GM21529 (cell line): ENCODE data around the gene CANT1.
"Not testable (repeated sequence)": the region's sequence is repeated elsewhere in the genome, so short reads cannot be mapped to it uniquely, and the experiment has no call there.

Experiments
- ATAC-seq: cut with Tn5 transposase; IDR thresholded peaks from one replicate; pipeline ENCODE4 v1.9.1; 2021; ENCODE audit not compliant: unreplicated experiment

Gene CANT1

DNA sequence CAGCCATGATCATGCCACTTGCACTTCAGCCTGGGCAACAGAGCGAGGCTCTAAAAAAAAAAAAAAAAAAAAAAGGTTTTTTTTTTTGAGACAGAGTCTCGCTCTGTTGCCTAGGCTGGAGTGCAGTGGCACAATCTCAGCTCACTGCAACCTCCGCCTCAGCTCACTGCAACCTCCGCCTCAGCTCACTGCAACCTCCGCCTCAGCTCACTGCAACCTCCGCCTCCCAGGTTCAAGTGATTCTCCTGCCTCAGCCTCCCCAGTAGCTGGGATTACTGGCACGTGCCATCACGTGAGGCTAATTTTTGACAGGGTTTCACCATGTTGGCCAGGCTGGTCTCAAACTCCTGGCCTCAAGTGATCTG lies 46.6 kb downstream of the CANT1 start:
- not testable (repeated sequence) for ATAC-seq

DNA sequence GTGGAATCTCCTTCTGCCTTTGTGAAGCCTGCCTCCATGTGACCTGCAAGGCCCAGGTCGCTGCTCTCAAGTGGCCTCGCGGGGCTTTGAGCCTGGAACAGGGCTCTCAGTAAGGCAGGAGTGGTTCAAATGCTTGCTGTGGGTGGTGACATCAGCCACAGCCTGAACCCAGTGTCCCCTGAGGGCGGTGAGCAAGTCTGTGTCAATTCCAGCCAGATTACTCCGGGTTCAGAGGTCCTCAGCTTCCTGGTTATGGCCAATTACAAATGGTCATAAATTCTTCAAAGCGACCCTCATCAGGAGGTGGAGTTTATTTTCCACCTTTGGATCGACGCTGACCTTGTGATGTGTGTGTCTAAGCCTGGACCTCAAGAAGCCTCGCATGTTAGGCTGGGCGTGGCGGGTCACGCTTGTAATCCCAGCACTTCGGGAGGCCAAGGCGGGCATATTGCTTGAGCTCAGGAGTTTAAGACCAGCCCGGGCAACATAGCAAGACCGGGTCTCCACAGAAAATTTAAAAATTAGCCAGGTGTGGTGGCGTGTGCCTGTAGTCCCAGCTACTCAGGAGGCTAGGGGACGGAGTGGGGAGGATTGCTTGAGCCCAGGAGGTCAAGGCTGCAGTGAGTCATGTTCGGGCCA lies 47.1 kb downstream of the CANT1 start:
- no peak for ATAC-seq

DNA sequence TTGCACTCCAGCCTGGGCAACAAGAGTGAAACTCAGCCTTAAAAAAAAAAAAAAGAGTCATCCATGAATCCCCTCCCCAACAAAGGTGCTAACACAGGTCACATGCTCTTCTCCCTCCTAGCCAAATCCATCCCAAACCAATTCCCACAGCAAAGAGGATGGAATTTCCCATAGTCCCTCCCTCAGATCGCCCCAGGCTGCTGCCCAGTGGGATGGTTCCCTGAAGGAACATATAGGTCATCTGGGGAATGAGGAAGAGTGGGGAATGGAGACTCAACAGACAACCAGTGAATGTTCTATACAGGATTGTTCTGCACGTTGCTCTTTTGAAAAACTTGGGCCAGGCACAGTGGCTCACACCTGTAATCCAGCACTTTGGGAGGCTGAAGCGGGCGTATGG lies 48.0 kb downstream of the CANT1 start:
- ATAC-seq, result no peak

DNA sequence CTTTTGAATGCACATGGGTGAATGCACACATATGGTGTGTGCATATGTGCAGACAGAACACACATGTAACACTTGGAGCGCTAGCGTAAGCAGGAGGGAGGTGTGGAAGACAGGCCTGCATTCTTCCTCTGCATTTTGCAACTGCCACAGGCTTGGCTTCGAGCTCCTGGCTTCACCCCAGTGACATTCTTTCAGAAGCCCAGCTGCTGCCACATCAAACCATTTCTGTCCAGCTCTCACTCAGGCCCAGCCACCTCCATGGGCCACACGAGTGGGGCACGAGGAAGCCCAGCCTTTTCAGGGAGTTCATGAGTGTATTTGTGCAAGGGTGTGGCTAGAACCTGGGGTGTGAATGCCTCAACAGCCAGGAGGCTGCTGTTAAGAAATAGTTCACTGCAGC lies 48.6 kb downstream of the CANT1 start:
- no peak for ATAC-seq

DNA sequence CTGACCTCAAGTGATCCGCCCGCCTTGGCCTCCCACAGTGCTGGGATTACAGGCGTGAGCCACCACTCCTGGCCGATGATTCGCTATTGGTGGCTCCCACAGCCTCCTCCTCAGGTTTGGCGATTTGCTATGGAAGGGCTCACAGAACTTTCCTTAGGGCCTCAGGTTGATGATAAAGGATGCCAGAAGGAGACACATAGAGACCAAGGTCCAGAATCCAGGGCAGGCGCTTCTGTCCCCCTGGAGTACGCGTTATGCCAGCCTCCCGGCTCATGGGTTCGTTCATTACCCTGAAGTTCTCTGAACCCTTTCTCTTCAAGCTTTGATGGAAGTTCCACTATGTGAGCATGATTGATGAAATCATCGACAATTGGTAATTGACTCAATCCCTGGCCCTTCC lies 49.8 kb downstream of the CANT1 start:
- no peak for ATAC-seq

DNA sequence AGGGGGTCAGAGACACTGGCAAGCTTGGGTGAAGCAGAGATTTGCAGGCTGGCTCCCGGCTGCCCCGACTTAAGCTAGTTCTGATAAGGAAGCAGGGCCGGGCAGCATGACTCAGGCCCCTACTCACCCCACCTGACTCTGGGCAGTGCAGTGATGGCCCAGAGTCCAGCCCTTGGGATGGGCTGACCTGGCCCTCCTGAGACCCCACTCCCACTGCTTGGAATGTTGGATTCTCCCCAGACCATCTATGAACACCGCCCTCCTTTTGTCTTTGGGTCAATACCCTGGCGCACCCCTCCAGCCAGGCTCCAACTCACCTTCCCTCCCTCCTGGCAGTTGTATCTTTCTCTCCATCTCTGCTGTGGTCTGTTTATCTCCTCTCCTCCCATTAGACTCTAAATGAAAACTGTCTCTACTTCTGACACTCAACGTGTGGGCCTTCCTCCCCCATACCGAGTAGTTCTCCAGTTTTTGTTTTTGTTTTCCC lies 50.9 kb downstream of the CANT1 start:
- no peak for ATAC-seq

DNA sequence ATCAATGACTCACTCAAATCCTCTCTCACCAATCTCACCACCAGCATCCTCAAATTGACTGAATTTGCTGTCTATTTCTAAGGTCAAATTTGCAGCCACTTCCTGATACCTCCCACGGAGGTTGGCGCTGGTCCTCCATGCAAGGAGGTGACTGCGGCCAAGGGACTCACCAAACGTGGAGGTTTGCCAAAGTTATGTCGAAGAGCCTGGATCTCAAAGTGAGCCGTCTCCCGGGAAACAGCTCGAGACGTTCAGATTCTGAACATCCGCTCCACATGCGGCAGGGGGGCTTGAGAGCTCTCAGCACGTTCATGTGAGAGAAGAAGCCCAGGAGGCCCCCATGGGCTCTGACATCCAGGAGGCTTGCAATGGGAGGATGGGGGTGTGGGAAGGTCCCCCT lies 52.4 kb downstream of the CANT1 start:
- no peak for ATAC-seq

DNA sequence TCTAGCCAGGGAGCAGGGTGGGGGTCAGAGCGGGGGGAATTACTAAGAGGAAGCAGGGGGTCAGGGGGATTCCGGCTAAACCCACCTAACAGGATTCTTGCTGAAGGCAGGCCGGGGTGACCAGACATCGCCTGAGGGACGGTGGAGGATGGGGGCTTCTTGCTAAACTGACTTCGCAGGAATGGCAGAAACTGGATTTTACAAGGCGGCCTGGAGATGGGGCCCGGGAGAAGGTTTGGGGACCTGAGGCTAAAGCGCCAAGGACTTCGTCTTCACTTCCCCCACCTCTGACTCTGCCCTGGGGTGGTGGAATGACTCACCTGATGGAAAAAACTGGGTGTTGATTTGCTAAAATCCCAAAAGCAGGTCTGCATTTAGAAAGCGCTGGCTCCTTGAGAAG lies 53.3 kb downstream of the CANT1 start:
- ATAC-seq, result no peak

DNA sequence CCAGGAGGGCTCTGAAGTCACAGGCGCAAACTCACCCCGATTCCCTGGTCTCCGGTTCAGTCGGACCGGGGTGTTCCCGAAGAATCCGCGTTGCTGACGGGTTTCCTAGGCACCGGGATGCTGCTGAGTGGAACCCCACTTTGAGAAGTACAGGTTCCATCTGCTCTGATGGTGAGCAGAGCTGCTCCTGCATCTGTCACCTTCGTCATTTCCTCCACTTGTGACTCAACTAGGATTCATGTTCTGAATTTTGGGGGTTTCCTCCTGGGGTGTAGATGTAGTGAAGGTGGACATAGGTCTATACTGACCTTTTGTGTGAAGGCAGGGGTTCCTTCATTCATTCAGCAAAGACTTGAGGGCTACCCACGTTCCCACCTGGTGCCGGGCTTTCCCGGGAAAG lies 54.9 kb downstream of the CANT1 start:
- ATAC-seq, result no peak

DNA sequence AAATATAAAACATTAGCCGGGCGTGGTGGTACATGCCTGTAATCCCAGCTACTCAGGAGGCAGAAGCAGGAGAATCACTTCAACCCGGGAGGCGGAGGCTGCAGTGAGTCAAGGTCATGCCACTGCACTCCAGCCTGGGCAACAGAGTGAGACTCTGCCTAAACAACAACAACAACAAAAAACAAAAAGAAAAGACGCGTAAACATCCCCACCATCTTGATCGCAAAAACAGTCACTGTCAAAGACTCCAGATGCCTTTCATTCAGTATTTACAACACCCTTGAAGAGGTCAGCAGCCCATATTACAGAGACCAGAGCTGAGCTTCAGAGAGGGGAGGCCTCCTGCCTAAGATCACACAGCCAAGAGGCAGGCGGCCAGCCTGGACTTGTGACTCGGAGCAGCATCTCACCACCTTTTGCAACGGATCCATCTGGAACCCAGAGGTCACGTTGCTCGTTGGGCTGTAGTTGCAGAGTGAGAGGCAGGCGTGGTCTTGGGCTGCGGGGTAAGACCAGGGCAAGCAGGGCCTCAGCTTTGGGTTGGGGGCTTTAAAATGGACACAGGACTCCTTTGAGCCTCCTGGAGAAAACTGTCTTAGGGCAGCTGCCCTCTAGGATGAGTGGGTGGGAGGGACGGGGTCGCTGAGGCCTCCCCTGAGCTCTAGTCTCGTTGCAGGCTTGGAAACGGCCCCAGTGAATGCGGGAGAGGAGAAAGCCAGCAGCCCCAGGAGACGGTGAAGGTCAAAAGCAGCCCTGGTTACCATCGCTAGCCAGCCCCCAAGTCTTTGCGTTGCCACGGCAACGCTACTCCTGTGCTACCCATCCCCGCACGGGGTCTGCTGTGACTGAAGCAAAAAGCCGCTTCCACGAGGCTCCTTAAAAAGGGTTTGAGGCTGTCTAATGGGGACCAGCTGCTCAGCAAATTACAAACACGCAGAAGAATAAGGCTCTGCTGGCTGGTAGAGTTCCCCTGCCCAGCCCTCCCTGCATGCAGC lies 55.9 kb downstream of the CANT1 start:
- ATAC-seq, result no peak

DNA sequence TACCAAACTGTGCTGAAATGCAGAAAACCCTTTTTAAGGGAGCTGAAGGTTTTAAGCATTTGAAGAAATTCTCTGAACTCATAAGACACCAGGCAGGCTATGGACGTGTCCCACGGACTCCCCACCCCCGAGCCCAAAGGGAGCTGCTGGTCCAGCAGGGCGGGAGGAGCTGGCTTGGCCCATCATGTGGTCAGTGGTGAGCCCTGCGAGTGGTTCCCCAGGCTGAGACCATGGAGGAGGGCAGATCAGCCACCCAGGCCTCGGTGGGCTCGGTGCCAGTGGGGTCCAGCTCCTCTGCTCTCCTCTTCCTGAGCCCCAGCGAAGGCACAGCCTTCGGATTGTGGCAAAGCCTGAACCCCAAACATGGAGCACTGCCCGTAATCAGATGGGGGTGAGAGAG lies 56.9 kb downstream of the CANT1 start:
- no peak for ATAC-seq

DNA sequence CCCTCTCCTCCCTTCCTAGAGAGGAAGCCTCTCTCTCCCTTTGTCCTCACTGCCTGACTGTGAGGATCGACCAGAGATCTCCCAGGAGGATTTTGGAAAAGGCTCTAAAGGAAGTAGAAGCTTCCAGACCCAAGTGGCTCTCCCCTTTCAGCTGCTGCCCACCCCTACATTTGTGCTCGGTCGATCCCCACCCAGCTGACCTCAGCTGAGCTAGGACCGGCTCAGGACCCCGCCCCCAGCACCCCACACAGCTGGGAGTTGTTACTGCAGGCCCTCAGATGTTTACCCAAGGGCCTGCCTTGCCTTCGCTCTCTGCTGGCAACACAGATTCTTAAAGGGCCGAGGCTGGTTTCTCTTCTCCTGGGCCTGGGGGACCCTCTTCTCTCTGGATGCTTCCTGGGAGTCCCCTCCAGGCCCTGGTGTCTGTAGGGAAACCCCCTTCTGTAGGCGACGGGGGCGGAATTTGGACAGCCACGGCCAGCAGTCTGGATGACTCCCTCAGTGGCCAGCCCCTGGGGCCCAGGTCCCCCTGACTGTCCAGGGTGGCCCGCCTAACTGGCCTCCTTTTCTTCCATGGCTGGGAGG lies 57.5 kb downstream of the CANT1 start:
- ATAC-seq, result no peak

DNA sequence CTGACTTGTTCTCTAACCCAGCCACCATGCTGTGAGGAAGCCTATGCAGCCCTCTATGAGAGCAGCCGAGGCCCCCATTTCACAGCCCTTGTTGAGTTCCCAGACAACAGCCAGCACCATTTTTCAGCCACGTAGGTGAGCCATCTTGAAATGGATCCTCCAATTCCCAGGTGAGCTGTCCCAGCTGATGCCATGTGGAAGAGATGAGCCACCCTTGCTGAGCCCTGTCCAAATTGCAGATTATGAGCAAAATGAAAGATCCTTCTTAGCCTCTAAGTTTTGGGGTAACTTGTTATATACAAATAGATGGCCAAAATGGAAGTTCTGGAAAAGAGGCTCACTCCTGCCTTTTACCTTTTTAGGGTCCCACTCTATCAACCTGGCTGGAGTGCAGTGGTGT lies 58.7 kb downstream of the CANT1 start:
- ATAC-seq, result no peak

DNA sequence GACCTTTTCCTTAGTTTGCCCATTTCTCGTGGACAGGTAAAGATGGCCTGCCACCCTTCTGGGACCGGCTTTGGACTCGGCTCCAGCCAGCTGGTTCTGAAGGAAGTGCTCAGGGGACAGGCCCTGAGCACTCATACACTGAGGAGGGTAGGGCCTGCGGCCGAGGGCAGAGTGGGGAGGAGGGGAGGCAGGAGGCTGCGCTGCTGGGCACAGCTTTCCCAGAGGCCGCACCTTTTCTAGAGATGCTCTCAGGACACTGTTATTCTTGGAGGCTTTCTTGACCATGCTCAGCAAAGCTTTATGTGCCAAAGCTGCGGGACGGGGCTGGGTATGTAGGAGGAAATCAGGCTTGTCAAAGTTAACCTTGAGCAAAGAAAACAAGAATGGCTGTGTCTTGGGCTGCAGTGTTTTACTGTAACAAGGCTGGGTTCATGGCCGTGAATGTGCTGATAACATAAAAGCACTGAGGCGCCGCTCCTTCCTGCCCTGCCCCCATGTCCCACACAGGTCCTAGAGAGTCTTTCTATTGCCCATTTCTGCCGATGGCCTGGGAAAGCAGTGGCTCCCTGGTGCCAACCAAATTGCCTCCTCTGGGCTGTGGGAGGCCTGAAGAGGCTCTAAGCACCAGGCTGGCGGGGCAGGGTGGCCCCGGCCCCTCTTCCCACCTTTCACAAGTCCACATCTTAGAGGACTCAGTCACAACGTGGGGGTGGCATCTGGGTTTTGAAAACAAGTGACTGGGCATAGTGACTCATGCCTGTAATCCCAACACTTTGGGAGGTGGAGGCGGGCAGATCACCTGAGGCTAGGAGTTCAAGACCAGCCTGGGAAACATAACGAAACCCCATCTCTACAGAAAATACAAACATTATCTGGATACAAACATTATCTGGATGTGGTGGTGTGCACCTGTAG lies 62.1 kb downstream of the CANT1 start:
- ATAC-seq, result no peak

DNA sequence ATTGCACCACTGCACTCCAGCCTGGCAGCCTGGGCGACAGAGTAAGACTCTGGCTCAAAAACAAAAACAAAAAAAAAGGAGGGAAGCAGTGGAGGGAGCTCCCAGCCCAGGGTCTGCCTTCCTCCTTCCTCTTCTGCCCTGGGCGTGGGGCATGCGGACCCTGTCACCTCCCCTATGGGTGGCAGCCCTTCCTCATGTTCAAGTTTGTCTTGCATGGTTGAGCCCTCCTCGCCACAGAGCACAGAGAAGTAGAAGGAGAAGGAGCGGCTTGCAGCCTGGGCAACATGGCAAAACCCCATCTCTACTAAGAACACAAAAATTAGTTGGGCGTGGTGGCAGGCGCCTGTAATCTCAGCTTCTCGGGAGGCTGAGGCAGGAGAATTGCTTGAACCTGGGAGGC lies 62.9 kb downstream of the CANT1 start:
- no peak for ATAC-seq

DNA sequence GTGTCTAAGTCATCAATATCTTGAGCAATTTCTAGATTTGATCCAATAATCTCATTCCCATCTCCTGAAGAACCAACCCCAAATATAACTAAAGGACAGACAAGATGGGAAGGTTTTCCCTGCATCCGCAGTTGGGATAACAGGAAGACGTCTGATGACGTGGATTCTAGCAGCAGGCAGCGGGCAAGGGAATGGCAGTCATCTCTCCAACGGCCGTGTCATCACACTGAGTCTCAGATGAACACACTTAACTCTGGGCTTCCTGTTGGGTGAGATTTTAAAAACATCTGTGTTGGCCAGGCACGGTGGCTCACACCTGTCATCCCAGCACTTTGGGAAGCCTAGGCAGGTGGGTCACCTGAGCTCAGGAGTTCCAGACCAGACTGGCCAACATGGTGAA lies 63.4 kb downstream of the CANT1 start:
- ATAC-seq, result no peak

DNA sequence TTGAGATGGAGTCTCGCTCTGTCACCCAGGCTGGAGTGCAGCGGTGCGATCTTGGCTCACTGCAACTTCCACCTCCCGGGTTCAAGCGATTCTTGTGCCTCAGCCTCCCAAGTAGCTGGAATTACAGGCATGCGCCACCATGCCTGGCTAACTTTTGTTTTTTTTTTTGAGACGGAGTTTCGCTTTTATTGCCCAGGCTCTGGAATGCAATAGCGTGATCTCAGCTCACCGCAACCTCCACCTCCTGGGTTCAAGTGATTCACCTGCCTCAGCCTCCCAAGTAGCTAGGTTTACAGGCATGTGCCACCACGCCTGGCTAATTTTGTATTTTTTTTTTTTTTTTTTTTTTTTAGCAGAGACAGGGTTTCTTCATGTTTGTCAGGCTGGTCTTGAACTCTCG lies 64.1 kb downstream of the CANT1 start:
- ATAC-seq, result not testable (repeated sequence)

DNA sequence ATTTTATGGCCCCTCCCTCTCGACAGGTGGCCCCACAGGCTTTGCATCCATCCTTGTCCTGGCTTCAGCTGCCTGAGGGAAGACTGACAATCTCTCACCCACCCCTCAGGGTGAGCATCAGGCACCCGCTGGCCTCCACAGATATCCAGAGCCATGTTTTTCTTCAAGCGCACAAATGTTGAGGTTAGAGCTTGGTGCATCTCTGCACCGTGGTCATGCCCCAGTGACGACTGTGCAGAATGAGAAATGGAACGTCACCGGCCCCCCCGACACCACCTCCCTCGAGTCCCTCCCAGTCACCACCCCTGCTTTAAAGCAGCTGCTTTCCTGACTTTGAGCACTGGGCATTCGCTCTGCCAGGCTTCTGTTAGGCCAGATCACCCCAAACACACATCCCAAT lies 64.6 kb downstream of the CANT1 start:
- no peak for ATAC-seq

DNA sequence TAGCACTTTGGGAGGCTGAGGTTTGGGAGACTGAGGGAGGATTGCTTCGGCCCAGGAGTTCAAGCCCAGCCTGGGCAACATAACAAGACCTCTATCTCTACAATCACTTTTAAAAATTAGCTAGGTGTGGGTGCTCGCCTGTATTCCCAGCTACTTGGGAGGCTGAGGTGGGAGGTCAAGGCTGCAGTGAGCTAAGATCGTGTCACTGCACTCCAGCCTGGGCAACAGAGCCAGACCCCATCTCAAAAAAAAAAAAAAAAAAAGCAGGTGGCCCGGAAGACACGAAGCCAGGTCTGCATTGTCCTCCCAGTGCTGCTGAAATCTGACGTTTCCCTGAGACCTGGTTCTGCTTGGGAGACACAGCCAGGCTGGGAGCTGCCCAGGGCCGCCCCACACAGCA lies 65.5 kb downstream of the CANT1 start:
- ATAC-seq, result no peak
